ENCODE measurements around the gene PLA2G4A.

PLA2G4A gene

DNA sequence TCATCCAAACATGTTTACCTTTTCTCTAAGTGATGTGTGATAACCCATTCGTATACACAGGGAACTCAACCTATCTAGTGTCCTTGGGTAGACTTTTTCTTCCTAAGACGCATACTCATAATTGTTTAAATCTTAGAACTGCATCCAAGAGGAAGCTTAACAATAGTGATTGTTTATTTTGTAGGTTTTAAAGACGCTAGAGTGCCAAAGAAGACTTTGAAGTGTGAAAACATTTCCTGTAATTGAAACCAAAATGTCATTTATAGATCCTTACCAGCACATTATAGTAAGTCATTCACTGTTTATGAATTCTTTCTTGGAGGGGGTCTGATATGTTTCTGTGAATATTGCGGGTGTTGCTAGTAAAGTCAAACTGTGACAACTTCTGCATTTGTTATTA is 25.4 kb downstream of the PLA2G4A start:
- TF ChIP-seq, protein P1, sequence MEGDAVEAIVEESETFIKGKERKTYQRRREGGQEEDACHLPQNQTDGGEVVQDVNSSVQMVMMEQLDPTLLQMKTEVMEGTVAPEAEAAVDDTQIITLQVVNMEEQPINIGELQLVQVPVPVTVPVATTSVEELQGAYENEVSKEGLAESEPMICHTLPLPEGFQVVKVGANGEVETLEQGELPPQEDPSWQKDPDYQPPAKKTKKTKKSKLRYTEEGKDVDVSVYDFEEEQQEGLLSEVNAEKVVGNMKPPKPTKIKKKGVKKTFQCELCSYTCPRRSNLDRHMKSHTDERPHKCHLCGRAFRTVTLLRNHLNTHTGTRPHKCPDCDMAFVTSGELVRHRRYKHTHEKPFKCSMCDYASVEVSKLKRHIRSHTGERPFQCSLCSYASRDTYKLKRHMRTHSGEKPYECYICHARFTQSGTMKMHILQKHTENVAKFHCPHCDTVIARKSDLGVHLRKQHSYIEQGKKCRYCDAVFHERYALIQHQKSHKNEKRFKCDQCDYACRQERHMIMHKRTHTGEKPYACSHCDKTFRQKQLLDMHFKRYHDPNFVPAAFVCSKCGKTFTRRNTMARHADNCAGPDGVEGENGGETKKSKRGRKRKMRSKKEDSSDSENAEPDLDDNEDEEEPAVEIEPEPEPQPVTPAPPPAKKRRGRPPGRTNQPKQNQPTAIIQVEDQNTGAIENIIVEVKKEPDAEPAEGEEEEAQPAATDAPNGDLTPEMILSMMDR (IDR thresholded peaks at IDR 0.05; ENCODE audit: low read depth, low read length) = no peak
- no peak for DNase-seq (ENCODE audit: extremely low read depth, low read depth)

DNA sequence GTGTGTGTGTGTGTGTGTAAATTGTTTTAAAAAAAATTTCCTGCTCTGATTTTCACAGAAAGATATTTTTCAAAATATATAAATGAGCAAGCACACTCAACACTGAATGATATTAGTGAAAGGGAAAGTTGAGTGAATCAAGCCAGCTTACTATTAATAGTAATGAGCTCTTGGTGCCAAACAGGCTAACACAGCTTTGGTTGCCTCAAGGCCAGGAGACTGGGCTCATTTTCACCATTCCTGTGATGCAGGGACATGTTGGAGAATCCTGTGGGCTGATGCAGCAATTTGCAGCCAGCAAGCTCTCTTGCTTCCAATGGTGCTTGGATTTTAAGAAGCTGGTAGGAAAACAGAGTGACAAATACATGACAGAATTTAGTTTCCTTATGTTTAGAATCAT is 30.2 kb downstream of the PLA2G4A start:
- TF ChIP-seq, protein P1 (IDR thresholded peaks at IDR 0.05; ENCODE audit: low read depth, low read length) = no peak
- no peak for DNase-seq (ENCODE audit: extremely low read depth, low read depth)

DNA sequence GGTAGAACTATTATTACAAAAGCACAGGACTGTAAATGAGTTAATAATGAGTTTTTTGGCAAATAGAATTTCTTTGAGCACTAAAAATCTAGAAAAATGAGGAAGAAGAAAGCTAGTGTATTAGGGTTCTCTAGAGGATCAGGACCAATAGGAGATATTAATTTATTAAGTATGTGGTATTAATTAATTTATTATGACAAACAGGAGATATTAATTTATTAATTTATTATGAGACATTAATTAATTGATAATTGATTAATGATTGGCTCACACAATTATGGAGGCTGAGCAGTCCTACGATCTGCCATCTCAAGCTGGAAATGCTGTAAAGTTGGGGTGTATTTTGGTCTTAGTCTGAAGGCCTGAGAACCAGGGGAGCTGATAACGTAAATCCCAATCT is 31.2 kb downstream of the PLA2G4A start:
- DNase-seq (ENCODE audit: extremely low read depth, low read depth) = no peak
- TF ChIP-seq, protein P1 (IDR thresholded peaks at IDR 0.05; ENCODE audit: low read depth, low read length) = no peak

DNA sequence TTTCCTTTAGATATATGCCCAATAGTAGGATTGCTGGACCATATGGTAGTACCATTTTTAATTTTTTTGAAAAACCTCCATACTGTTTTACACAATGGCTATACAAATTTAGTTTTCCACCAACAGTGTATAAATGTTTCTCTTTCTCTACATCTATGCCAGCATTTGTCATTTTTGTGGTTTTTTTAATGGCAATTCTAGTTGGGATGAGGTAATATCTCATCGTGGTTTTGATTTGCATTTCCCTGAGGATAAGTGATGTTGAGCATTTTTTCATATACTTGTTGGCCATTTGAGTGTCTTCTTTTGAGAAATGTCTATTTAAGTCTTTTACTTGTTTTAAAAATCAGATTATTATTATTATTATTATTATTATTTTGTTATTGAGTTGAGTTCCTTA is 35.5 kb downstream of the PLA2G4A start:
- no peak for DNase-seq (ENCODE audit: extremely low read depth, low read depth)
- TF ChIP-seq, protein P1 (IDR thresholded peaks at IDR 0.05; ENCODE audit: low read depth, low read length) = no peak

DNA sequence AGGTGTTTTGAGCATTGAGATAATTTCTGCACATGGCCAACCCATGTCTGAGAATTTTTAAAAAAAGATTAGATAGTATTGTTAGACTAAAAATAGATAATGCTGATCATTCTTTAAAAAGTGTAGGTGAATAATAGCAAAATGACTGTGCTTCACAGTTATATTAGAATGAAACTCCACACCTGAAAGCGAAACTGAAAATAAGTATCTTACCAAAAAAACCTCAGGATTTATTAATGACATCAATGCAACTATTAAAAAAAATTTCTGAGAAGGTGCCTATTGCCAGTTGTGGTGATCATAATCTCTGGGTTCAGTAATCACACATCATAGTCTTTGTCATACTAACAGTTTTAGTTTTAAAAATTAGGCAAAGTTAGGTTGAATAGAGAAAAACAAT is 36.5 kb downstream of the PLA2G4A start:
- DNase-seq (ENCODE audit: extremely low read depth, low read depth) = no peak
- TF ChIP-seq, protein P1 (IDR thresholded peaks at IDR 0.05; ENCODE audit: low read depth, low read length) = no peak

DNA sequence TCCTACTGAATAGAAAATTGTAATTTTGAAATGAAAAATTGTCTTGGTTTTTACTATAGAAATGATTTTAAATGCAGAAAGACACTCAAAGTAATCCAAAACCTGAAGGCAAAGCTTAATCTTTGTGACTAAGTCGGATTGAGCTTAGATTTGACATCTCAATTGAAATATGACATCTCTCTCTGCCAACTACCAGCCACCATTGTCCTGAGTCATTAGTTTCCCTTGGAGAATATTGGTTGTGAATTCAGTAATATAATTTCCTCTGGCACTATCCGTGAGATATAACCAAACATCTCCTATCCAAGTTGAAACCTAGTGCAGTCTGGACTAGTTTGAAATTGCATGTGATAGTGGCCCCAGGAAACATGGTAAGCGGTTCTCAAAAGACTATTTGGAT is 37.1 kb downstream of the PLA2G4A start:
- TF ChIP-seq, protein P1 (IDR thresholded peaks at IDR 0.05; ENCODE audit: low read depth, low read length) = no peak
- DNase-seq (ENCODE audit: extremely low read depth, low read depth) = no peak

DNA sequence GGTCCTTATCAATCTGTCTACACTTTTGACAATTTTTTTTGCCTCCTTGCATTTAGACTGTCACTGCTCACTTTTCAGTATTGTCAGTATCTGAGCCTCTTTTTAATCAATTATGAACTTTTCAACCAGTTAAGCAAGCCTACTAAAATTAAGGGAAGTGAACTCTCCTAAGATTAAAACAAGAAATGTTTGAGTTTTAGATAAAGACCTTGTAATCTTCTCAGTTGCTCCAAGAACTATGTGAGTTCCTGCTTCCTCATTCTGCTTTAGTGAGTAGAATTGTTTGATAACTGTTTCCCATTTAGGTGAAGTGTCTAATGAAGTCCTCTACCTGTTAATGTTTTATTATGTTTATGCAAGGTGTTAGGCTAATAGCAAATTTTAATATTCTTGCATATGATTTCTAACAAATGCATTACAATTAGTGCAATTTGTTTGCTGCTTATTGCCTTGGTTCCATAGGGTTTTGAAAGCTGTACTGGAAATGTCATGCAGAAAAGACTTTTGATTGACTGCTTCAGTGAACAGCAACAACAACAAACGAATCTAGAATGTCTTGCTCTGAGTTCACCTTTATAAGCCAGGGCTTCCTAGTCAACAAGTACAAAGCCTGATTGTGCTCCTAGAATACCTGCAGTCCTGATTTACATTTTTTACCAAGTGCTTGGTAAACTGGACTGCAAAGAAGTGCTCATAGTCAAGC is 40.9 kb downstream of the PLA2G4A start:
- TF ChIP-seq, protein P1 (IDR thresholded peaks at IDR 0.05; ENCODE audit: low read depth, low read length) = no peak
- DNase-seq (ENCODE audit: extremely low read depth, low read depth) = no peak
